Esophagus mucosa (tissue), 1 donor: ENCODE data around the gene ARPC5. TPM values are rescaled to one million over a fixed set of nuclear protein-coding genes. Genes with fewer than 3 reads are reported as not detected.
"Not testable (repeated sequence)": the region's sequence is repeated elsewhere in the genome, so short reads cannot be mapped to it uniquely, and the experiment has no call there.

Experiments used
- ATAC-seq: fragments of 200-7000 bp; cut with Tn5 transposase; one replicate; pipeline ENCODE4 v1.9.1; 2020
- total RNA-seq: library from RNA; stranded (reverse); gene quantifications from one replicate; pipeline ENCODE4 v1.2.4, GENCODE V29; 2023
- donor health status: DM: yes; HTN: yes; CAD: no.

ARPC5 gene
- total RNA-seq, result 97.8 TPM

DNA sequence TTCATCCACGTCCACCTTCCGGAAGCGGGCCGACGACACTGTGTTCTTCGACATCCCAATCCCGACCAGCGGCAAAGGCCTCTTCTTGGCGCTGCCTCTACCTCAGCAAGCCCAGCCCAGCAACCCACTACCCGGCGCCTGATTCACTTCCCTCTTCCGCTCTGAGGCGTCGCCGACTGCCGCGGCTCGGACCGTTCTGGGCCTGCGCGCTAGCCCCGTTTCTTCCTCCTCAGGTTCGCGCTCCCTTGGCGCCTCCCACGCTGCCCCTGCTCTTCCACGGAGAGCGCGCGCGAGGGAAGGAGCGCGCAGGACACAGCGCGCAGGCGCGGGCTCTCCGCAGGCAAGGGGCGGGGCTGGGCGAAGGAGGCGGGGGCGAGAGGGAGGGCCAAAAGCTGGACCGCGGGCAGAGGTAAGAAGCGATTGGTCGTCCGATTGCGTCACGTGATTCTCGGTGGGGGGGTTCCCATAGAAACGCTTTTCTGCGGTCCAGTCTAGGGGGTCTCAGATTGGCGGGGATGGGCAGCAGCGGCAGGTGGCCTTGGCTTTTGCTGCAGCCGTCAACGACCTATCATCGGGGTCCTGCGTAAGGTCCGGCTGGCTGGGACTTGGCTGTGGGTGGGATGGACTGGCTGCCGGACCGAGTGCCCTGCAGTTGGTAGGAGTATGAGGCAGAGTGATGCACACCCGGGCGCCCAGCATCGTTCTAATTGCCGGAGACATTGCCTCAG, at the start of gene ARPC5:
Gene ARPC5 (minus strand): TSS at position 178 of the 728 bp plus-strand sequence. CDS start 124 bp downstream, at position 54.
- peak; percentile 99 for ATAC-seq

DNA sequence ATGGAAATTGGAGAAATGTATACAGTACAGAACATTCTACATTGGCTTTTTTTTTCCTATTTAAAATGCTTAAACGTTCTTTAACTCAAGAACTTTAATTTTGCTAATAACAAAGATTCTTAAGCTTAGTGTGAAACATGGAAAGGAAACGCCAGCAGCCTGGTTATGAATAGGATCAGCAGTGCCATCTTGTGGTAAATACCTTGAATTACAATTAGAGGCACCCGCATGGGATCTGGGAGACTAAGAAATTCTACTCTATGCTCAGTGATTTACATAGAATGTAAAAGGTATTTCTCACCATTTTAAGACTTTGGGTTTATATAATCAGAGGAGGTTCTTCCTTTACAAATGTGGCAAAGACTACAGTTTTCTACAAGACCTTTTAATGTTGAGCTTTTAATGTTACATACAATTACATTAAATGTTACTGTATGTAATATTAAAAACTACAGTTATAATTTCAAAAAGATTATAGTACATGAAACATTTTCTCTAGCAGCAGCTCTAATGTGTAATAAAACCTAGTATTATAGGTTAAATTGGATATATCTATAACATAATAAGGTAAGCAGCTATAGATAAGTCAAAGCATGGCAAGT, 49.6 kb upstream of the ARPC5 start:
- peak; percentile 64 for ATAC-seq

DNA sequence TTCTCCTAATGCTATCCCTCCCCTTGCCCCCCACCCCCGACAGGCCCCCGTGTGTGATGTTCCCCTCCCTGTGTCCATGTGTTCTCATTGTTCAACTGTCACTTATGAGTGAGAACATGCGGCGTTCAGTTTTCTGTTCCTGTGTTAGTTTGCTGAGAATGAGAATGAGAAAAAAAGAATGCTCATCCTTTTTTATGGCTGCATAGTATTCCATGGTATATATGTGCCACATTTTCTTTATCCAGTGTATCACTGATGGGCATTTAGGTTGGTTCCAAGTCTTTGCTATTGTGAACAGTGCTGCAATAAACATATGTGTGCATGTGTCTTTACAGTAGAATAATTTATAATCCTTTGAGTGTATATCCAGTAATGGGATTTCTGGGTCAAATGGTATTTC, 43.8 kb upstream of the ARPC5 start:
- ATAC-seq, result not testable (repeated sequence)

DNA sequence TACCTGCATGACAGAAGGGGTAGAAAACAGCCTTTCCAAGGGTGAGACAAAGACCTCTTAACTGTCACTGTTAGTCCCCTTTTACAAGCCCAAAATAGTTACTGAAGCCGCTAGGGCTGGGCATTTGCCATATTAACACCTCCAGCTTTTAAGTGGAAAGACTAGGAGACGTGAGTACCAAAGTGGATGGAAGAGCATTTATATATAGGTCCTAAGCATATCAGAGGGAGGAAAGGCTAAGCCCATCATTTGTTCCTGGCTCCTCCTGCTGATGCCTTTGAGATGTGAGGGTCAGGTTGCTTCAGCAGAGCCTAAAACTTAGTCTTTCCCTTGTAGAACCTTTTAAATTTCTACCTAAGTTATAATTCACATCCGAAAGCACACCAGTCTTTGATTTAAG, 43.2 kb upstream of the ARPC5 start:
- ATAC-seq, result no peak

DNA sequence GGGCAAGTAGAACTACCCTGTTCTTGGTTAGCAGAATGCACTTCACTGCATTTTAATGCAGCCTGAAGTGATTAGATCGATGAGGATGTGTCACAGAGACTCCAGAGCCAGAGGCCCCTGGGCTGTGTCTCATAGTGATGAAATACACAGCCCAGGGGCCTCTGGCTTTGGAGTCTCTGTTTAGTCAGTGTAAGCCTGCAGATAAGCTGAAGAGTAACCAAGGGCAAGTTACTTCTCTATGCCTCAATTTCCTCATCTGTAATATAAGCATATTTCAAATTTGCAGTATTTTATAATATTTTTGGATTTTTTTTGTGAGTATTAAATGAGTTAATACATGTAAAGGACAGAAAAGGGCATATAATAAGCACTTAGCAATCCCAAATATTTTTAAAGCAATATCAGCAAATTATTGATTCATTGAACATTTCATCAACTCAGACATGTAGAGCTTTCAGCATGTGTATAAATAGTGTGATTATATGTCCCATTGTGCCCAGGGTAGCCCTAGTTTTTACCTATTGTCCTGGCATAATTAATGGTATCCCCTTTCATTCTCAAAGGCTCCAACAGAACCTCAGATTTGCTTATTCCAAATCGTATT, 41.1 kb upstream of the ARPC5 start:
- no peak for ATAC-seq

DNA sequence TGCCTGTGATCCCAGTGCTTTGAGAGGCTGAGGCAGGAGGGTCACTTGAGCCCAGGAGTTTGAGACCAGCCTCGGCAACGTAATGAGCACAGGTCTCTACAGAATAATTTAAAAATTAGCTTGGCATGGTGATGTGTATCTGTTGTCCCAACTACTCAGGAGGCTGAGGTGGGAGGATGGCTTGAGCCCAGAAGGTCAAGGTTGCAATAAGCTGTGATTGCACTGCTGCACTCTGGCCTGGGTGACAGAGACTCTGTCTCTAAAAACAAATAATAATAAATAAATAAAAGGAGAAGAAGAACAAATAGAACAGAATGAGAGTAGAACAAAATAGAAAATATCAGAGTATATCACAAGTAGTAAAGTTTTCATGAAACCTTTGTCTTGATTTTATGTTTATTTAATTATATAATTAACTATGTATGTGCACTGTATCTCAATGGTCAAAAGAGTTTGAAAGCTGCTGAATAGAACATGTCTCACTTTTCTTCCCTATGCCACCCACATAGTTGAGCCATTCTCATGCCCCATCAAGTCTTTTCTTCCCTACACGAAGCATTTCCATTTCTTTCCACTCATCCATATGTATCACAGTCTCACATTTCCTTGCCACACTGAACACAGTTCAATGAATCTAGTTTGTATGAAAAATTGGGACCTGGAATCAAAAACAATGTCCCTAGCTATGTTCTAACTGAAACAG, 40.5 kb upstream of the ARPC5 start:
- no peak for ATAC-seq

DNA sequence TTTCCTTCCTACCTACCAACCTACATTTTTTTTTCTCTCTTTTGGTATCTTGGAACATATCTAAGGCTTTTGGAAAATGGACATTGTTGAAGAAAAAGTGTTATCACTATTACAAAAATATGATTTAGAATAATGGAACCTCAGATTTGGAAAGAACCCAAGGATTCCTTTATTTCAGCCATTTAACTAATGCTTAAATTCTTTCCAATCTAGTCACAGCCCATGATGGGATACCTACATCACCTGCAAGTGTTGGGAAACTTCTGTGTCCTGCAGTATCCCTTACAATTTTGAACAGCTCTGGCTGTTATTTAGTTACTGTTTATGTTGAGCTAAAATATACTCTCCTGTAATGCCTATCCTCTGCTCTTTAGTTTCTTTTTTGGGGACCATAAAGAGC, 39.8 kb upstream of the ARPC5 start:
- ATAC-seq, result no peak

DNA sequence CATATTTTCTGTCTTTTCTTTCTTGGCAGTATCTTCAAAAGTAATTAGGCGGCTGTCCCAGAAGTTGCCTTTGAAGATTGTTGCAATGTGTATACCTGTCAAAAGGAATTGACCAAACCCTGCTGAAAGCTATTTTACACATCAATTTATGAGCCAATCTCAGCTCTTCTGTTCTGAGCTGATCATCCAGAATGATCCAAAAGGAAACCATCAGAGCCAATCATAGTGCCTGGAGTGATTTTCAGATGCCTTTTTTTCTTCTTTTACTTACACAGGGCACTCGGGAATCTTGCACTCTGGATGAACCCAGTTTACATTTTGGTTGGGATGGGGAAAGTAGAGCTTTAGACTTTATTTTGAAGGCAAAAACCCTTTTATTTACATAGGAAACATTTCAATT, 39.3 kb upstream of the ARPC5 start:
- ATAC-seq, result no peak

DNA sequence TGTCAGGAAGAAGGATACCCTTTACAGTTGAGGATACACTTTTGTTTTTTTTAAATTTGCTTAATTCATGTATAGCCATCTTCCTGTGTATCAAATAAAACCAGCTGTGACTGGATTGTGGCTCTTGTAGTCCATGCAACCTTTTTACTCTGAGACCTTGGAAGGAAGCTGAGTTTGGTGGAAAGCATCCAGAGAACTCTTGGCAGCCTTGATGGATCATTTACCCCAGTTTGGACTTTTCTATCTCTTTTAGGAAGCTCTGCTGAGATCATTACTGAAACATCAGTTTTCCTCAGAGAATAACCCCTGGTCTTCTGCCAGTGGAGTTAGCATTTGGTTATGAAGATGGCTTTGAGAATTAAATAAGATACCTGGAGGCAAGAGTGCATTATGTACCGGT, 38.8 kb upstream of the ARPC5 start:
- no peak for ATAC-seq

DNA sequence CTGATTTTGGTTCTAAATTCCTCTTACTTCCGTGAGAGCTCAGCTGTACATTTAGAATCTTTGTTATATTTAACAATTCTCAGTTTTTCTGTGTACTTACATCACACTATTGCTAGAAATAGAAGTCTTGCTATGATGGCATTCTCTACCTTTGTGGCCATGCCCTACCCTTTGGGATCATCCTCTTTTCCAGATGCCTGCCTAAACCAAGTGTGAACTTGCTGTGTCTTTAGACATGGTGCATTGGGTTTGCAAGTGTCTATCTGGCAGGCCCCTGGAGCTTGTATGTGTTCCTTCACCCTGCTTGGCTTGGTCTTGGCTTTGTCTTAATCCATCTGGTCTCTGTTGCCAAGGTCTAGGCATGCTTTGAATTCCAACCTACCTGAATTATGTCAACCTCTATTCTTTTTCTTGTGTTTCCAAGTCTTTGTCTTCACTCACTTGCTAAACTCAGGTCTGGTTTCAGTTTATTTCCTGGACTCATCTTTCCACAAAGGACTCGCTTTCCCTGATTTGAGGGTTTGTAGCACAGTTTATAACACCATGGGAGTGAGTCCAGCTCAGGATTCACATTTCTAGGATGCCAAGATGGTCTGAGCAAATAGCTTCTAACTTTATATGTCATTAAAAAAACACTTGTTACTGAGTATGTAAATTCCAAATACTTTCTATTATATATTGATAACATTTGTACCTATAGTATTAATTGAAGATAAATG, 38.2 kb upstream of the ARPC5 start:
- no peak for ATAC-seq

DNA sequence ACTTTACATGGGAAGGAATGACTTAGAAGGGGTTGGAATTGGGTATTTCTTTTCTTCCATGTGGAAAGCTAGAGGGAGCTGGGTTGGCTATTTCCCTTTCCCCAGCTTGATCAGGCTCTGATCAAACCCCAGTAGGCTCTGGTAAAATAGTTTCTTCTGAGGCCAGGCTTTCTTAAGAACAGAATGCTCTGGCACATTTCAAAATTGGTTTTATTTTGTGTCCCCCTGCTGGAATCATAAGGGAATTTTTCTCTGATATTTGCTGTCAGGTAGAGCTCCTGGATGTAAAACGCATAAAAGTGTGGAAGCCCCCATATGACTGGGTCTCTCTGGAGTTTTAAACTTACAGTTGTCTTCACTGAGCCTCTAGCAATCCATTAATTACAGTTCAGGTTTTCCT, 34.6 kb upstream of the ARPC5 start:
- no peak for ATAC-seq

DNA sequence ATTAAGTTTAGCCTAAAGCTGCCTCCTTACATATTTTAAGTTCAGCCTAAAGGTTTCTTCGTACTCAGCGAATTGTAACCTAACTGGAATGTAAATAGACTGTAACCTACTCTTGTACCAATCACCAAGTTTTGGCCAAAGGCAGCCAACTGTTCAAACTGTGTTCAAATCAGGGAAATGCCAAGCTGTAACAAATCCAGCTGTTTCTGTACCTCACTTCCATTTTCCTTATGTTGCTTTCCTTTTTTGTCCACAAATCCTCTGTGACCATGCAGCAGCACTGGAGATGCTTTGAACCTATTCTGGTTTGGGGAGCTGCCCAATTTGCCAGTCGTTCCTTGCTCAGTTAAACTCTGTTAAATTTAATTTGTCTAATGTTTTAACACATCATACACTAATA, 20.8 kb upstream of the ARPC5 start:
- no peak for ATAC-seq

DNA sequence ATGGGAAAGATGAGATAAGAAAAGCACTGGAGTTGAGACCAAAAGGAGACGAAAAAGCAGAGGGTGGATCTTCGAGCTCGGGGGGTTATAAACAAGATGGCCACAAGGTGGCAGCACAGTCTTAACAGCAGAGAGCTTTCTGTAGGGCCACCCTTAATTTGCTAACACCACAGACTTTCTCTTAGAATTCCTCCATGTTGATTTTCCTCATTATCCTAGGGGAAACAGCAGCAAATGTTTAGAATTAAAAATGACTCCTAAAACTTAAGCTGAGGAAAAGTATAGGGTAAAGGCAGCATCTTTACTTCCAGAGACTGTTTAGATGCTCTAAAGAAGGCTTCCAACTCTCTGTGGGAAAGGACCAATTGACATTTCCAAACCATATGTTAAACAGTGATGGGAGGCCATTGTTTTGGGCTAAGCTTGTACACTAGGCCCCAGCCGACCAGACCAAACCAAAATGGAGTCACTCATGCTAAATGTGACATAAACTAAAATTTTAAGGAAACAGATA, 20.0 kb upstream of the ARPC5 start:
- peak; percentile 80 for ATAC-seq

DNA sequence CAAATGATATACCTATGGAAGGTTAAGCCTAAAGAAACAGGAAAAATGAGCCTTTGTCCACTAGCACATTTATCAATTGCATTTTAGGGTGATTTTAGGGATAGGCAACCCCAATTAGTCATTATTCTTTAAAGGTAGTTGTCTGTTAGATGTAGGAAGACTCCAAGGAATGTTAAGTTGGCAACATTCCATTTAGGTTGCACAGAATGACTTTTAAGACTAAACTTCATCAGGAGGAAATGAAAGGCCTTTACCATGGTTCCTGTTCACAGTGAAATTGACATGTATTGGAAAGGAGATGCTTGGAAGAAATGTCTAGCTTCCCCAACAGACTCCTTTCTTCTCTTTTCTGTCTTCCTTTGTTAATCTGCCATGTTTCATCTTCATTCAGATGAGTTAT, 19.1 kb upstream of the ARPC5 start:
- no peak for ATAC-seq

DNA sequence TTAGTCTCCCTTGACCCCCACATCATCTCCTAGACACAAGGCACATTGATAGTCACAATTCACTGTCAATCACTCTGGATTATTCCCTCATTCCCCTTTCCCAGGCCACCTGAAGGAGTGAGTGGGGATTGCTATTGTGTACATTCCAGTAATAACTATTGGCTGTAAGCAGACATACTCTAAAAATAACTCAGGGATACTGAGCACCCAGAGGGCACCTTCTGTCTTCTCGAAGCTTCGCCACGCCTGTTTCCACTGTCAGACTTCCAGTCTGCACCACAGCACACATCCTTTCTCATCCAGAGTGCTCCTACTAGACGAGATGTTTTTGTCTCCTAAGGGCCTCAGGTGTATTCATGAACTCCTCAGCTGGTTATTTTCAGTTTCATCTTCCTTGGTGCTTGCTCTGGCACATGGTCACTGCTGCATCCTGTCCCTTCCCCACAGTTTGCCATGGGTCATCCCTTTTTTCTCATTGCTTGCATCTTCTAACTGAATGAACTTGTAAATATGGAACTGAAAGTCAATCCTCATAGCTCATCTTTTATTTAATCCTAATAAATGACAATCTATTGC, 18.4 kb upstream of the ARPC5 start:
- no peak for ATAC-seq

DNA sequence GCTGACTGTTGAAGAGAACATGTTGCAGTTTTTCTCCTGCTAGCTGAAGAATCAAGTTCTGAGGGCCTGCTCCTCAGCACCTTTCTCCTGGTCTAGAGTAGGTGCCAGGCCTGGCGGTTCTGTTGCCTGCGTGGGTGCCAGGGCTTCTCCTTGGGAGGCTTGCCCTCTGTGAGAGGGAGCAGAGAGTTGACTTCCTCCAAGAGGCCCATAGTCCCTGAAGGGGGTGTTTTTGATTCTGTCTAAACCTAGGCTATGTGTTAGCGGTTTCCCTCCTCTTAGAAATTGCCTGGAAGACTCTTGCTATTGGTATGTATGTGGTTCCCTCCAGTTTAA, 17.8 kb upstream of the ARPC5 start:
- ATAC-seq, result no peak

DNA sequence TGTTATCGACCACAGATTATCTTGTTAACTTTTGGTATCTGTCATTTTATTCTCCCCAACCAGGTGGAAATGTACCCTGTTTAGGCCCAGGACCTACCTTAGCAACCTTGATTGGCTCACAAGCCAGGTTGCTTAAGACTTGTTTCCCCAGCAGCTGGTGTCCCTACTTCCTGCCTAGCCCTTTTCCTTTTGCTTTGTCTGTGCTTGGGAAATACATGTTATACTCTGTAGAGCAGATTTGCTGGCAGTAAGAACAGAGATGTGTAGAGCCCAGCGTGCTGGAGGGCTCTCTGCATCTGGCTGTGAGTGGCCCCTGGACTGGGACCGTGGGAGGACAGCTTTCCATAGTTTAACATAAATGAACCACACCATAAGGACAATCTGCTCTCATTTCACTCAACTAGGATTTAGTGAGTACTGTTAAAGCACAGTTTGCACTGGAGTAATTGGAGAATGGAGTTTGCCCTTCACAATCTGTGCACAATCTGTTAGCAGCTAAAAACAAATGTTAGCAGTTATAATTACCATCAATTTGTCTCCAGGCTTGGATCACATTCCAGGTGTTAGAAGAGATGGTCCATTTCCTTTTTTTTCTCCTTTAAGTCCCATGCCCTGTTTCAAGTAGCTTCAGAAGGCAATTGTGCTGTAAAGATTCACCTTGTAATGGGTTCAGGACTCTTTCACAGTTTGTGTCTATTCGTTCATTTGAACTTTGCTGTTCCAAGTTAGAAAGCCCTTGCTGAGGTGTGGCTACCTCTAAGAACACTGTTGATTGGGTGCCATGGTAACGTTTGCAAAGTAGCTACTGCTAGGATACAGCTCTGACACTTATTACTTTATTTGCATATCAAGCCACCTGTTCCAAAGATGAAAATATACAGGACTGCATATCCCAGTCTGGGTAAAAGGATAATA, 17.2 kb upstream of the ARPC5 start, which contains the start of gene APOBEC4:
Gene APOBEC4 (minus strand): TSS at position 770 of the 915 bp plus-strand sequence. CDS start 4,535 bp downstream, outside the sequence.
- peak; percentile 39 for ATAC-seq

DNA sequence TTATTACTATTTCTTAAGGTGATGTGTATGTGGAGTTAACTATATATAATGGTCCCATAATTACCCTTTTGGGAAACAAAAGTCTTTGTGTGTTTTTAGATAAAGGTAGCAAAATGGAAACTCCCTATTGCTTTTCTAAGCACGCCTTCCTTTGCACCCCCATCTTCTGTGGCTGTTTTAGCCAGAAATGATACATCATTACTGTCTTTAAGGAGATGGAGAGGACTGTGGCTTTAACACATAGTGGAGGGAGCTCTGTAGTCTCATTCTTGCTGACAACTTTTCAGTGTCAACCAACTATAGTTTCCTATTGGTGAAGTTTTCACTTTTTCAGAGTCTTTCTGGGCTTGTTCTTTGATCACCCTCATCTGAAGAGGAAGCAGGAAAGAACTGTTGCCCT, 16.5 kb upstream of the ARPC5 start:
- no peak for ATAC-seq

DNA sequence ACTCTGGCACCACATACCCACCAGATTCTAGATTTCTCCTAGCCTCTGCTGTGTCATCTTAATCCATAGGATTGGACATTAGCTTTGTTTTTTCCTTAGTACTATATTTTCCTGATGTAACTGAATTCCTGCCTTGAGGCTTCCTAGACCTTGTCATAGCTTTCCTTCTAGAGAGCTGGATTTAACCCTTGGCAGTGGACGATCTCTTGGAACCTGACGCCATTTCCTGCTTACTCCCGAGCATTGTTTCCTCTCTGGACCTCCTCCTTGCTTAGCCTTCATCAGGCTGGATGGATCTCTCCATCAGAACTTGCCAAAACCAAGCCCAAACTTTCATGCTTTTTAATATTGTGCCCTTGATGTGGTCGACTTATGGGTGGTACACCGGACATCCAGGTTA, 16.0 kb upstream of the ARPC5 start:
- no peak for ATAC-seq

DNA sequence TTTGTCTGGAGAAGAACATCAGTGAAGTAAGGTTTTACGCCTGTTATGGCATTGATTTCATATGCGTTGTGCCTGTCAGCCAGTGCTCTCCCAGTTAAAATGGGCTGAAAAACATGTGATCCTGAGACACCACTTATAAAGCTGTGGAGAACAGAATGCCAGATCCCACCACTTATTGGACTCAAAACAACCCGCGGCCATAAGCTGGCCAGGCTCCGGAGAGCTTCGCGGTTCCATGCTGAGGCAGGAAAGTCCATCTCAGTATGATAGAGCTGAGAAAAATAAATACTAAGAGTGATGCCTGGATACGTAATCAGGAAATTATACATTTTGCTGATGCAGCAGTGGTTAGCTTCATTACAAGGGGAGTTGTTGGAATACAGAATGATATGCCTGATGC, 12.5 kb upstream of the ARPC5 start:
- no peak for ATAC-seq

DNA sequence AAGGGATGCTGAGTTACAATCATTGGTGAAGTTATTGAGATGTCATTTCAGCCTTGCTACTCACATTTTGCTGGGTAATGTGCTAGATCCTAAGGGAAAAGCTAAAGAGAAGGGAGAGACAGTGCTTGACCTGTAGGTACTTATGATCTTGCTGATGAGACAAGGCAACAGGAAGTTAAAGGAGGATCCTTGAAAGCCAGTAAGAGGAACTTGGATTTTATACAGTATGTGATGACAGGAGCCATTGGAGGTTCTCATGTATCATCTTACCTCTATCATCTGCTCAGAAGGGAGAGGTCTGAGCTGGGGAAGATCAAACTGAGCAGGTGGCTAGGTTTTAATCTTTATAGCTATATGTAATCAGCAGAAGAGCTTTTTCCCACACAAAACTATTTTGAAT, 11.2 kb upstream of the ARPC5 start:
- ATAC-seq, result no peak
